NCI-H2227 (cell line): ENCODE data around the gene YEATS2.
"Not testable (repeated sequence)": the region's sequence is repeated elsewhere in the genome, so short reads cannot be mapped to it uniquely, and the experiment has no call there.

ENCODE experiments used
- DNase-seq: peaks from one replicate; lab custom pipeline; 2025; ENCODE audit not compliant: unreplicated experiment; lab: John Stamatoyannopoulos, UW

Gene YEATS2

GRCh38 chr3:183775781-183776180 lies 78.2 kb downstream of the YEATS2 start:
- DNase-seq = no peak

GRCh38 chr3:183776451-183776850 lies 78.9 kb downstream of the YEATS2 start:
- not testable (repeated sequence) for DNase-seq

GRCh38 chr3:183777016-183777618 lies 79.5 kb downstream of the YEATS2 start:
- DNase-seq = no peak

- no peak for DNase-seq
Observed at GRCh38 chr3:183779896-183780465, 82.4 kb downstream of the YEATS2 start.

- no peak for DNase-seq
Observed at GRCh38 chr3:183781246-183781645, 83.6 kb downstream of the YEATS2 start.

- no peak for DNase-seq
Observed at GRCh38 chr3:183782576-183783276, 85.1 kb downstream of the YEATS2 start.

- DNase-seq = not testable (repeated sequence)
Observed at GRCh38 chr3:183784503-183784902, 86.9 kb downstream of the YEATS2 start.

GRCh38 chr3:183789826-183790225 lies 92.2 kb downstream of the YEATS2 start:
- DNase-seq = no peak

- DNase-seq = no peak
Observed at GRCh38 chr3:183790700-183791099, 93.1 kb downstream of the YEATS2 start.

- DNase-seq = no peak
Observed at GRCh38 chr3:183792976-183793375, 95.4 kb downstream of the YEATS2 start.

- no peak for DNase-seq
Observed at GRCh38 chr3:183794452-183794851, 96.9 kb downstream of the YEATS2 start.

GRCh38 chr3:183796372-183796771 lies 98.8 kb downstream of the YEATS2 start:
- no peak for DNase-seq

GRCh38 chr3:183797996-183798395 lies 100.4 kb downstream of the YEATS2 start:
- no peak for DNase-seq

GRCh38 chr3:183799461-183799860 lies 101.9 kb downstream of the YEATS2 start:
- no peak for DNase-seq

GRCh38 chr3:183800243-183800863 lies 102.8 kb downstream of the YEATS2 start:
- no peak for DNase-seq

- DNase-seq = no peak
Observed at GRCh38 chr3:183801601-183802000, 104.0 kb downstream of the YEATS2 start.

GRCh38 chr3:183802989-183803388 lies 105.4 kb downstream of the YEATS2 start:
- DNase-seq = no peak

GRCh38 chr3:183807209-183807728 lies 109.7 kb downstream of the YEATS2 start:
- DNase-seq = peak; percentile 13

GRCh38 chr3:183807881-183808280 lies 110.3 kb downstream of the YEATS2 start:
- DNase-seq = no peak

GRCh38 chr3:183808355-183808754 lies 110.8 kb downstream of the YEATS2 start:
- DNase-seq = no peak

GRCh38 chr3:183809270-183809669 lies 111.7 kb downstream of the YEATS2 start:
- no peak for DNase-seq
